Stimulated activated CD4-positive, alpha-beta T cell treated with anti-CD3 and anti-CD28 coated beads, Interleukin-2, amount 100 ng/mL, for 4 hours (primary cell): ENCODE measurements around the gene PHLDA2.
"Not testable (repeated sequence)": the region's sequence is repeated elsewhere in the genome, so short reads cannot be mapped to it uniquely, and the experiment has no call there.

ENCODE experiments used
- DNase-seq: peaks from one replicate; pipeline ENCODE4 v3.0.0-alpha.2; 2020; ENCODE audit warnings: low read depth

The PHLDA2 gene

DNA sequence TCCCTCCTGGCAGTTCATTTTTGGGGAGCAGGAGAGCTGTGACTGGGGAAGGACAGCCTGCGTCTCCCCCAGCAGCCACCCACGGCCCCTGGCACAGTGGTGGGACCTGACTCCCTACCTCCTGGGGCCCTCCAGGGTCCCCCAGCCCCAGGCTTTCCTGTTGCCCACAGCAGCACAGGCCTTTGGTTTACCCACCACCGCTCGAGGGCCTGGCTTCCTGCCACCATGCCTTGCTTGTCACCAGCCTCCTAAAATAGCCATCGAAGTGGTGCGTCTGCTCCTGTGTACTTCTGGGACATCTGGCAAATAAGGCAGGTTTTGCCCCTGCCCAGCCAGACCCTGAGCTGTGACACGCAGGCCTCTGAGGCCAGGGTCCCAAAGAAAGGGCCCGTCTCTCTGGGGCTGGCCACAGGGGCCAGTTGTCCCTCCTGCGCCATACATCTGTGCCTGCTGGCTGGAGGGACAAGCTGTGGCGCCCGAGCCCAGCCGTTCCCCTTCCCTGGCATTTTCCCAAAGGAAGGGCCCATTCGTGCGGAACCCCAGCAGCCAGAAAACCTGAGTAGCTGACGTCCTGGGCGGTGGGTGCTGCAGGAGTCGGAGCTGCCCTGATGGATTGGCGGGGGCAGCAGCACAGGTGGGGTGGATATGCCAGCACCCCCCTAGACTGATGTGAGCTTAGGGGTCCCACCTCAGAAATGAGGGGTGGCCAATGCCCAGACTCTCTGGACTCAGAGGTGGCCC, 14.6 kb downstream of the PHLDA2 start:
- DNase-seq, result no peak

DNA sequence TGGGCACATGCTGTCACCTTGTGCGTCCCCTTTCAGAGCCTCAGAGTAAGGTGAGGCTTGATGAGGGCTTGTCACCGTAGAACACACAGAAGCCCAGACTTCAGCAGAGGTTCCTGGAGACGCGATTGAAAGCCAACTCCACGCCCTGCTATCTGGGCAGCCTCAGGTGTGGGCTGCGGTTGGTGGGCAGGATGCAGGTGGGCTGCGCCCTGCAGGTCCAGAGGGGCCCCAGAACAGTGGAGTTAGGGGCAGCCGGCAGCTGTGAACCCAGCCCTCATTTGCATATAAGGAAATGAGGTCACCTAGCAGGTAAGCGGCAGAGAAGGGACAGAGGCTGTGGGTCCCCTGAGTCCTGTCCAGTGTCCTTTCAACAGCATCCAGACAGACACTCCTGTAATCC, 15.4 kb downstream of the PHLDA2 start:
- no peak for DNase-seq

- no peak for DNase-seq
These were observed 16.2 kb downstream of the PHLDA2 start for GRCh38 chr11:2913019-2913431.

GRCh38 chr11:2912498-2912897, 16.7 kb downstream of the PHLDA2 start:
- DNase-seq, result no peak

DNA sequence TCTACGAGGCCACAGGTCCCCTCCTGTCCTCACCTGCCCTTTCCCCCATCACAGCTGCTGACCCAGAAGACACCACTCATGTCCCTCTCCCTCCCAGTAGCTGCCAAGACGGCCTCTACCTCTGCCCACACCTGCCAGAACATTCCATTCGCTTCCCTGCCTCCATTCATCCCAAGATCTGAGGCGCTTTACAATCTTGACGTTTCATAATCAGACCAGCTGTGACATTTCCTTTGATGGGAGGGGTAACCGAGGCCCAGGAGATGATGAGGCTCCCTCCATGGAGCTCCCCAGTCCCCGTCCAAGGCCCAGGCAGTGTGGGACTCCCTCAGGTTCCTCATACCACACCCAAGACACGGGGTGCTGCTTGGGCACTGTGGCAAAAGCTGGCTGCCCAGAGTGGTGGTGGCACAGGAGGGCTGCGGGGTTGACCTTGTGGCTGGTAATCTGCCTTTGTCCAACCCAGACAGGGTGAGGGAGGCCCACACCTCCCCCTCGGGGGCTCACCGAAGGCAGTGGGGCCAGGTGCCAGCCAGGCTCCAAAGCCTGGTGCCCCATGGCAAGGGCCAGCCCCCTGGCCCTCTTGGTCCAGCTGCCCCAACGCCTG, 17.3 kb downstream of the PHLDA2 start:
- DNase-seq, result no peak

DNA sequence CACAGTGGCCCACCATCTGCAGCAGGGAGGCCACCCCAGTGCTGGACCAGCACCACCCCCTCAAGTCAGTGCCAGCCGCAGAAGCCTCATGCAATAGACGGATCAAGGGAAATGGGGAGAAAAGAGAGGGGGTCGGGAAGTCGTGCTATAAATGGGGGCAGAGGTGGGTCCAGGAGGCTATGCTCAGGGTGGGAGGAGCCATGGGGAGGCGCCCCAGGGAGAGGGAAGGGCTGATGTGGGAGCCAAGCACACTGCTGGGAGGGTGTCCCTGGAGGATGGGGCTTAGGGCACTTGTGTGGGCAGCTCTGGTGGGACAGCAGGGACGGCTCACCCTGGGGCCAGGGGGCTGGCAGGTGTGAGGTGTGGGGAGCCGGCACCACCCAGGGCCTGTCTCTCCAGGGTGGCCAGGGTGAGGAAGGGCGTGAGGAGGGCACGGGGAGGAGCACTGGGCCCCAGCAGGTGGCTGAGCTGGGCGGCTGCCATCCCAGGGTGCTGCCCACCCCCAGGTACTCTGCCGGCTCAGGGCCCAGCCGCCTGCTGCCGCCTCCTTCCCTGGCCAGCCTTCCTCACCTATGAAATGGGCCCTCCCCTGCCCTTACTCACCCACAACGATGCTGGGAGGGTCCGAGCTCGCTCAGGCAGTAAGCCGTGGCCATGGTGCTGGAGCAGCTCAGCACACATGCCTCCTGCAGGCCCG, 18.0 kb downstream of the PHLDA2 start:
- DNase-seq, result no peak

- no peak for DNase-seq
These were observed 18.7 kb downstream of the PHLDA2 start for GRCh38 chr11:2910401-2910955.

DNA sequence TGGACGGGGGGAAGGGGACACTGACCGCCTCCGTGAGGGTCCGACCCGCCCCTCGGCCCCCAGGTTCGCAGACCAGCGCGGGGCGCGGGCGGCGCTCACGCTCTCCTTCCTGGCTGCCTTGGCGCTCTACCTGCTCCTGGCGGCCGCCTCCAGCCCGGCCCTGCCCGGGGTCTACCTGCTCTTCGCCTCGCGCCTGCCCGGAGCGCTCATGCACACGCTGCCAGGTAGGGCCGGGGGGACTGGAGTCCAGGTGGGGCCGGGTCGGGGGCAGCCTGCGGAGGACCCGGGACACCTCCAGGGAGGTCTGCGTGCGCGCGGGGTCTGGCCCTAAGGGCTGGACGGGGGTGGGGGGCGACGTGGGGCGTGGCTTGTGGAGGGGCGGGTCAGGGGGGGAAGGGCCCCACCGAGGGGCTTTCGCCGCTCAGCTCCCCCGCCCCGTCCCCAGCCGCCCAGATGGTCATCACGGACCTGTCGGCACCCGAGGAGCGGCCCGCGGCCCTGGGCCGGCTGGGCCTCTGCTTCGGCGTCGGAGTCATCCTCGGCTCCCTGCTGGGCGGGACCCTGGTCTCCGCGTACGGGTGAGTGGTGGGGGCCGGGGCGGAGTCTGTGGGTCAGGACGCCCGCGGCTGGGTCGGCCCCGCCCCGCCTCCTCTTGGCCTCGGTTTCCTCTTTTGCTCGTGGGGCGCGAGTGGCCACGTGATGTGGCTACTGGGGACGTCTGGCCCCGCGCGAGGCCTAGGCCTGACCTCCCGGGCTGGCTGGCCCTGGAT, 19.9 kb downstream of the PHLDA2 start:
- no peak for DNase-seq

- DNase-seq, result no peak
These were observed 21.1 kb downstream of the PHLDA2 start for GRCh38 chr11:2908130-2908529.

DNA sequence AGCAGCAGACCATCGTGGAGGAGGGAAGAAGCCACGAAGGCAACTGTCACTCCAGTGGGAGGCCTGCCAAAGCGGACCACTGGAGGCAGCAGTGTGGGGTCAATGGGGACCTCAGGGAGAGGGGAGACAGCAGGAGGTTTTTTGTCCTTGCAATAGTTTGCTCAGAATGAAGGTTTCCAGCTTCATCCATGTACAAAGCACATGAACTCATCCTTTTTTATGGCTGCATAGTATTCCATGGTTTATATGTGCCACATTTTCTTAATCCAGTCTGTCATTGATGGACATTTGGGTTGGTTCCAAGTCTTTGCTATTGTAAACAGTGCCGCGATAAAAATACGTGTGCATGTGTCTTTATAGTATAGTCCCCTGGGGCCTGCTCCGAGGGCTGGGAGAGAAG, 23.9 kb downstream of the PHLDA2 start:
- DNase-seq, result not testable (repeated sequence)

DNA sequence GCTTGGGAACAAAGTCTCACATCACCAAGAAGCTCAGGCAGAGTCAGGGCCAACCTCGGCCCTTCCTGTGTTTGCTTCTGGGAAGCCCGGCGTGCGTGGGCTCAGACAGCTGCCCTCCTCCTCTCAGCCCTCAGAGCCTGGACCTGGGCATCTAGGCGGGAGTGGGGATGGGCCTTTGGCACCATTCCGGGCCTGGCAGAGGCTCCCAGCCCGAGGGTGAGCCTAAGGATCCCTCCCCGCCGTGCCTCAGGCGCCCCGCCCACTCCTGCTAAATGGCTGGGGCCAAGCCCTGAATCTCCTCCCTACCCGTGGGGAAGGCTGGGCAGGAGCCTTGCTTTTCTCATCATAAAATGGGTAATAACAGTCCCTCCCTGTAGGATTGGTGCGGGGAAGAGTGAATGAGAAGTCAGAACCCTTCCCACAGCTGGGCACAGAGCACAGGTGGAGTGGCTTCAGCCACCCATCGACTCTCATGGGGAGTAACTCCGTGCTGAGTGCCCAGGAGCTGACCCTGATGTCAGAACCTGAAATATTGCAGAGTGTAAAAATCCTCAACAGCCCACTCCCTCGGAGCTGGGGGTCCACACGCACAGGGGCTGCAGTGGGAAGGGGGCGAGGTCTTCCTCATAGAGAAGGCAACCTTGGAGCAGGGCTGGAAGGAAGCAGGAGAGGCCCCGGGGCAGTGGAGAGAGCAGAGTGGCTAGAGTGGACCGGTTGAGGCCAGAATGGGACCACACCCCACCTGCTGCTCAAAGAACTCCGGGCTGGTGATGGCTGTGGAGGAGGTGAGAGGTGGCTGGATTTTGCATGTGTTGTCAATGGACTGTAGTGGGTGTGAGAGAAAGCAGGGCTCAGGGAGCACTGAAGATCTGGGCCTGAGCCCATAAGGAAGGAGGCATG, 24.8 kb downstream of the PHLDA2 start:
- no peak for DNase-seq

DNA sequence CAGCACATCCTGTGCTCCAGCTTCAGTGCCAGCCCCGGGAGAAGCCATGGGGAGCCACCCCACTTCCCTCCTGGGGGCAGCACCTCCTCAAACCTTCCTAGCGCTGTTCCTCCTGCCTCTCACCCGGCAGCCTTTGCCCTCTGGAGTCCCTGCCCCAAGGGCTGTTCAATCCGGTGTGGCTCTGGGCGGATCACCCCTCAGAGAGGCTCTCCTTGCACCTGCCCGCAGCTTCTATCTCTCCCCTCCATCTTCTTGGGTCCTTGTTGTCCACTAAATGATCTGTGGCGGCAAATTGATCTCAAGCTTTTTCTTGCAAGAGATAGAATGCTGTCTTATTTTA, 25.6 kb downstream of the PHLDA2 start:
- no peak for DNase-seq

GRCh38 chr11:2902784-2903671, 26.2 kb downstream of the PHLDA2 start:
- no peak for DNase-seq

GRCh38 chr11:2901854-2902783, 27.1 kb downstream of the PHLDA2 start:
- DNase-seq, result peak; percentile 77

GRCh38 chr11:2901196-2901796, 27.9 kb downstream of the PHLDA2 start:
- no peak for DNase-seq

GRCh38 chr11:2899080-2899783, 30.0 kb downstream of the PHLDA2 start:
- DNase-seq, result no peak

GRCh38 chr11:2898366-2899079, 30.7 kb downstream of the PHLDA2 start:
- no peak for DNase-seq
